BE2C (cell line): ENCODE measurements around the gene HIRIP3.

ENCODE experiments used
- DNase-seq: peaks from one replicate; pipeline ENCODE4 v3.0.0-alpha.2; 2020
- H3K27me3 ChIP-seq: fragments of 250-450 bp; sonication (Bioruptor Pico); 2 replicates; pipeline ENCODE4 v1.5.1; 2020; ENCODE audit warnings: mild to moderate bottlenecking
- H3K36me3 ChIP-seq: fragments of 250-450 bp; sonication (Bioruptor Pico); 2 replicates; pipeline ENCODE4 v1.5.1; 2020; ENCODE audit warnings: mild to moderate bottlenecking
- H3K4me1 ChIP-seq: fragments of 250-450 bp; sonication (Bioruptor Pico); 2 replicates; pipeline ENCODE4 v1.5.1; 2020
- H3K4me3 ChIP-seq: 2 replicates; pipeline ENCODE4 v1.5.1; 2011; ENCODE audit warnings: low read depth, low read length
- H3K9me3 ChIP-seq: fragments of 250-450 bp; sonication (Bioruptor Pico); 2 replicates; pipeline ENCODE4 v1.5.1; 2020
- CTCF ChIP-seq: IDR thresholded peaks from 2 replicates; pipeline ENCODE4 v1.5.1; 2012; ENCODE audit warnings: mild to moderate bottlenecking, low read depth, low read length

HIRIP3 gene

DNA sequence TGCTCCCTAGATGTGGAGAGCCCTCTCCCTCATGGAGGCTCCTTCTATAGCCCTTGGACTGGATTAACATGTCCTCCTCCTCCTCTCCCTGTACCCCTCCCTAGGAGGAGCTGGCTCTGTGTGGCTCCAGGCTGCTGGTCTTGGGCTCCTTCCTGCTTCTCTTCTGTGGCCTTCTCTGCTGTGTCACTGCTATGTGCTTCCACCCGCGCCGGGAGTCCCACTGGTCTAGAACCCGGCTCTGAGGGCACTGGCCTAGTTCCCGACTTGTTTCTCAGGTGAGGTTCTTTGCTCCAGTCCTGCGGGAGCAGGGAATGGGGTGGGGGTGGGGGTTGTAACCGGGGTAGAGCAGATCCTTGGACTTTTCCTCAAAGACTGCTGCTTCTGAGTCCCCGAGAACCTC, 24.1 kb downstream of the HIRIP3 start:
- no peak for DNase-seq
- H3K4me3 ChIP-seq: no peak overlapping the region
- peaks cover 8% of the 10 kb centered on the region; the same call in 1 of the 2 replicates for H3K9me3 ChIP-seq
- H3K36me3 ChIP-seq: no peaks in the 10 kb centered on the region
- TF ChIP-seq CTCF: no peak
- H3K27me3 ChIP-seq: no peaks in the 10 kb centered on the region
- no peaks in the 10 kb centered on the region for H3K4me1 ChIP-seq

GRCh38 chr16:29968205-29968604, 27.2 kb downstream of the HIRIP3 start:
- no peak for DNase-seq
- Histone ChIP-seq H3K9me3 (peaks cover 8% of the 10 kb centered on the region; the same call in 1 of the 2 replicates), H3K4me3 (no peak overlapping the region), H3K4me1 (no peaks in the 10 kb centered on the region), H3K36me3 (no peaks in the 10 kb centered on the region), H3K27me3 (no peaks in the 10 kb centered on the region)
- TF ChIP-seq CTCF: no peak

GRCh38 chr16:29963021-29963743, 32.2 kb downstream of the HIRIP3 start:
- no peaks in the 10 kb centered on the region for H3K36me3 ChIP-seq
- no peaks in the 10 kb centered on the region for H3K9me3 ChIP-seq
- H3K27me3 ChIP-seq: no peaks in the 10 kb centered on the region
- no peak for DNase-seq
- no peak for TF ChIP-seq CTCF
- no peaks in the 10 kb centered on the region for H3K4me1 ChIP-seq
- no peak overlapping the region for H3K4me3 ChIP-seq

- Histone ChIP-seq H3K36me3 (no peaks in the 10 kb centered on the region), H3K9me3 (no peaks in the 10 kb centered on the region), H3K4me1 (no peaks in the 10 kb centered on the region), H3K27me3 (no peaks in the 10 kb centered on the region), H3K4me3 (peak overlapping the region; percentile 81)
- DNase-seq: no peak
- no peak for TF ChIP-seq CTCF
Measured at GRCh38 chr16:29962344-29962994, 32.9 kb downstream of the HIRIP3 start.

DNA sequence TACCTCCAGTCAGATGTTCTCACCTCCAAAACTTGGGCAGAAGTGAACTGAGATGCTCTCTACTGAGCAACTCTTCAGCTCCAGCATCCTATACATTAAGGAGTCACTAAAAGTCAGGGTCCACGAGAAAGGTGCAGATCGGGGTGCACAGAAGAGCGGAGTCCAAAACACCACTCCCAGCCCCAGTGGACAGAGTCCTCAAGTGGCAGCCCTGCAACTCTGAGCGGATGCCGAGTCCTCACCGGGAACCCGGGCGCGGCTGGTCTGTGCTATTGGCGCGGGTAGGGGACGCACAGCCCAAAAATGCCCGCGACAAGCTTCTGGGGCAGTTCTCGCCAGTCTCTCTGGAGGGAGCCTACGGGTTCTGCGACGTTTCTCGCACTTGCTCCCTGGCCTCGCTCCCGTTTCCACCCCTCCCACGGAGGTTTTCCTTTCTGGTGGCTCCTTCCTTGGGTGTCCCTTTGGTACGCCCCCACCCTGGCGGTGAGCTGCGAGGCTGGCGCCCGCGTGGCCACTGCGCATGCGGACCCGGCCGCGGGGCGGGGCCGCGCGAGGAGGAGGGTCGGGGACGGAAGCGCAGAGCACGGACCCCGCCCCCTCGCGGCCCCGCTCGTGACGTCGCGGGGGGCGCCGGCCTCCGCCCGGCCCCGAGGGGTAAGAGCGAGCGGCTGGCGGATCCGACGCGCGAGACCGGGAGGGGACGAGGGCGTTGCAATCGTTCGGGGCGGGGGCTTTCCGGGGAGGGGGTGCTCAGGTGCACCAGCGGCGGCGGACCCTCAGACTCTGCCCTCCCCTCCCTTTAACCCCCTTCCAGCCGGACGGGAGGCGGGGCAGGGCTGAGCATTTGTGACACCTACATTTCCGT, 33.7 kb downstream of the HIRIP3 start, which contains the start of gene TMEM219:
TMEM219 (plus strand) TSS at position 601 of the 865 bp plus-strand sequence. CDS start 1,065 bp downstream, outside the sequence.
- DNase-seq: peak; percentile 93
- peak; percentile 40 for TF ChIP-seq CTCF

More for the DNA sequence above, 33.7 kb downstream of the HIRIP3 start, which contains the start of gene TMEM219:
- peak within 1 kb of the TSS; percentile 81 for H3K4me3 ChIP-seq
- no peaks in the 10 kb centered on the region for H3K9me3 ChIP-seq
- H3K36me3 ChIP-seq: no peaks in the 10 kb centered on the region
- H3K27me3 ChIP-seq: no peaks in the 10 kb centered on the region
- no peaks in the 10 kb centered on the region for H3K4me1 ChIP-seq
